Natural killer cell (primary cell): ENCODE measurements around the gene HOXD10. TPM values are rescaled to one million over a fixed set of nuclear protein-coding genes. Genes with fewer than 3 reads are reported as not detected.

ENCODE experiments used
- ATAC-seq, 3 donors: fragments of 150-1000 bp in 2 of 3; fragments of 200-7000 bp in 1 of 3; cut with Tn5 transposase; 1 replicate in 1 of 3; 2 replicates in 2 of 3; pipeline ENCODE4 v1.10.0; 2021; ENCODE audit warnings: mild to moderate bottlenecking in 2 of 3, moderate library complexity in 2 of 3
- DNase-seq, 2 donors: peaks; one replicate each; pipeline versions ENCODE4 v3.0.0 to v3.0.0-alpha.2; 2013 to 2021; ENCODE audit warnings: mixed read lengths in 1 of 2
- H3K27ac ChIP-seq: one replicate; pipeline ENCODE4 v1.5.1; 2013; ENCODE audit warnings: mild to moderate bottlenecking, low read length
- H3K27me3 ChIP-seq: one replicate; pipeline ENCODE4 v1.6.1; 2013; ENCODE audit warnings: low read length; ENCODE audit not compliant: control insufficient read depth, insufficient read depth
- H3K36me3 ChIP-seq: one replicate; pipeline ENCODE4 v1.6.1; 2013; ENCODE audit warnings: low read length; ENCODE audit not compliant: control insufficient read depth, insufficient read depth
- H3K4me1 ChIP-seq: one replicate; pipeline ENCODE4 v1.6.1; 2013; ENCODE audit warnings: low read length; ENCODE audit not compliant: control insufficient read depth, insufficient read depth
- H3K4me3 ChIP-seq: one replicate; pipeline ENCODE4 v1.5.1; 2013; ENCODE audit warnings: low read length
- H3K9me3 ChIP-seq: one replicate; pipeline ENCODE4 v1.6.1; 2013; ENCODE audit warnings: low read length; ENCODE audit not compliant: control insufficient read depth, insufficient read depth
- H3K27ac Mint-ChIP-seq, 2 donors: one replicate each; pipeline ENCODE4 v1.8.0; 2022; ENCODE audit warnings: mild to moderate bottlenecking in 2 of 2, mixed read lengths in 2 of 2, moderate library complexity in 1 of 2
- H3K27me3 Mint-ChIP-seq, 2 donors: one replicate each; pipeline ENCODE4 v1.8.0; 2022; ENCODE audit warnings: low read depth in 2 of 2, mixed read lengths in 2 of 2
- H3K36me3 Mint-ChIP-seq: one replicate; pipeline ENCODE4 v1.8.0; 2022; ENCODE audit warnings: mixed read lengths
- H3K4me1 Mint-ChIP-seq, 2 donors: one replicate each; pipeline ENCODE4 v1.8.0; 2022; ENCODE audit warnings: mixed read lengths in 2 of 2
- H3K4me3 Mint-ChIP-seq: one replicate; pipeline ENCODE4 v1.8.0; 2022; ENCODE audit warnings: mild to moderate bottlenecking, moderate library complexity, mixed read lengths
- H3K9me3 Mint-ChIP-seq, 2 donors: one replicate each; pipeline ENCODE4 v1.8.0; 2022; ENCODE audit warnings: mixed read lengths in 2 of 2
- WGBS: methylation state at CpG from one replicate; pipeline ENCODE4 v1.1.7; 2013; ENCODE audit warnings: missing lambda C conversion rate; ENCODE audit not compliant: insufficient coverage; 5-methylcytosine and 5-hydroxymethylcytosine counted together
- intact Hi-C: fragments of 100-400 bp; cut with micrococcal nuclease; formaldehyde crosslinking; loops from one replicate; pipeline ENCODE4 v1.14.2; 2022
- total RNA-seq, 4 donors: library from RNA; stranded (reverse); fragments of 120-200 nt in 1 of 4; gene quantifications; one replicate each; pipeline versions ENCODE4 v1.2.3 to v1.2.4, GENCODE V29; 2013 to 2022
- TF ChIP-seq, protein P1 (sequence below): fragments of 200-600 bp; IDR thresholded peaks from one replicate; pipeline ENCODE4 v1.8.0; 2022; ENCODE audit warnings: antibody characterized with exemption

HOXD10 gene
- total RNA-seq, 3 donors from 2014 or later (not counting 1 experiment from before 2014, with no cell fraction given), result not detected

DNA sequence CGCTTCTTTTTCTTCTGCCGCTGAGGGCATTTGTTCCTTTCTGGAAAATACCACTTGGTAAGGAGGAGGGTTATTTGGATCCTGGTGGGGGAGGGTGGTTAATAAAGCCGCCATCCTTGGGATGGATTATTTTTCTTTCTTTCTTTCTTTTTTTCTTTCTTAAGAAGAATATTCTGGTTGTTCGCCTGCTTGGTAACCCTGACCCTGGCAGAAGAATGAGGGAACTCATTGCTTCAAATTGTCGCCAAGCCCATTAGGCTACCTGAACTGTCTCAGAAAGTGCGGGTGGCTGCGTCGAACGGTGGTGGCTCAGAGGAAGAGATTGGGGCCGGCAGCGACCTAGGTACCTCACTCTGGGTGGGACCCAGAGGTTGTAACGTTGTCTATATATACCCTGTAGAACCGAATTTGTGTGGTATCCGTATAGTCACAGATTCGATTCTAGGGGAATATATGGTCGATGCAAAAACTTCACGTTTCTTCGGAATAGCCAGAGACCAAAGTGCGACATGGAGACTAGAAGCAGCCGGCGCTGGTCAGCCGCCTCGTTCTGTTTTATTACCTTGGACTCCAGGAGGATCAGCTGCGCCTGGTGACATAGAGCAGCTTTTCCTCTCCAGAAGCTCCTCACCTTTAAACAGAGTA is 33.5 kb downstream of the HOXD10 start:
- intact Hi-C loops, result no loop called here
- WGBS, result 28% methylated on average over 23 of the region's 24 CpGs
- H3K9me3 Mint-ChIP-seq, result no peaks in the 10 kb centered on the region

DNA sequence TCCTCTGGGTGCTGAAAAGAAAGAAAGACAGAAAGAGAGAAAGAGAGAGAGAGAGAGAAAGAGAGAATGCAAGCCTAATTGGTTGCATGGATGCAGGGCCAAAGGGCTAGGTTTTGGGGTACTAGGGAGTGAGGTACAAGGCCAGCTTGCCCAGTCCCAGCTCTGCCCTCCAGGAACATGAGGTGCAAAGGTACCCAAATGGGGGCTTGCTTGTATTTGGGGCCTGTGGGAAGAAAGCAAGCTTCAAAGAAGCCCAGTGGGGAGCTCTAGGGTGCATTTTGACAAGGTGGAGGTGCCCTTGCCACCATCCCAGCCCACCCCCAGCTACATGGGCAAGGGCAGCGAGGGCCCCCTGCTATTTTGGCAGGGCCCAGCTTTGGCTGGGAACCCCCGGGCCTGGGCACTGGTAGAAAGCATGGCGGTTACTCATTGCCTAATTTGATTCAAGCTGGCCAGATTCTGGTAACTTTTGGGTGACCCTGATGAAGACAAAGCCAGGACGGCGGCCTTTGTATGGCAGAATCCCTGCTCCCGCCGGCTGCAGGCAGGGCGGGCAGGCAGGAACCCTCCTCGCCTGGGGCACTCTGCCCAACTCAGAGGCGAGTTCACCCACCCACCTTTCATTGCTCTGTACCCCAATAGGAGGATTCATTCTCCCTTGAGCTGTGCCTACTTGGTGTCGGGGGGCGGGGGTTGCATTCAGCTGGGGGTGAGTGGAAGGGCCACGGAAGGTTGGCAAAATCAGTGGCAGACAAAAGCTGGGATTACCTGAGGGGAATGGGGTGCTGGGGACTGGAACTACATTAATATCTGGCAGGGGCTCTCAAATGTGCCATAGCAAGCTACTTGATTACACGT is 34.2 kb downstream of the HOXD10 start:
- Mint-ChIP-seq H3K4me1 (peaks cover 0 to 6% of the 10 kb centered on the region in 2 donors), H3K27me3 (peaks cover 66 to 67% of the 10 kb centered on the region in 2 donors), H3K4me3 (no peak overlapping the region), H3K27ac (no peak overlapping the region), H3K9me3 (no peaks in the 10 kb centered on the region), H3K36me3 (no peaks in the 10 kb centered on the region)
- 40% methylated on average over 14 of the region's 14 CpGs for whole genome bisulfite sequencing
- ATAC-seq, result no peak
- TF ChIP-seq, protein P1, sequence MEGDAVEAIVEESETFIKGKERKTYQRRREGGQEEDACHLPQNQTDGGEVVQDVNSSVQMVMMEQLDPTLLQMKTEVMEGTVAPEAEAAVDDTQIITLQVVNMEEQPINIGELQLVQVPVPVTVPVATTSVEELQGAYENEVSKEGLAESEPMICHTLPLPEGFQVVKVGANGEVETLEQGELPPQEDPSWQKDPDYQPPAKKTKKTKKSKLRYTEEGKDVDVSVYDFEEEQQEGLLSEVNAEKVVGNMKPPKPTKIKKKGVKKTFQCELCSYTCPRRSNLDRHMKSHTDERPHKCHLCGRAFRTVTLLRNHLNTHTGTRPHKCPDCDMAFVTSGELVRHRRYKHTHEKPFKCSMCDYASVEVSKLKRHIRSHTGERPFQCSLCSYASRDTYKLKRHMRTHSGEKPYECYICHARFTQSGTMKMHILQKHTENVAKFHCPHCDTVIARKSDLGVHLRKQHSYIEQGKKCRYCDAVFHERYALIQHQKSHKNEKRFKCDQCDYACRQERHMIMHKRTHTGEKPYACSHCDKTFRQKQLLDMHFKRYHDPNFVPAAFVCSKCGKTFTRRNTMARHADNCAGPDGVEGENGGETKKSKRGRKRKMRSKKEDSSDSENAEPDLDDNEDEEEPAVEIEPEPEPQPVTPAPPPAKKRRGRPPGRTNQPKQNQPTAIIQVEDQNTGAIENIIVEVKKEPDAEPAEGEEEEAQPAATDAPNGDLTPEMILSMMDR, result no peak
- Histone ChIP-seq H3K27me3 (peaks cover 67% of the 10 kb centered on the region), H3K9me3 (no peaks in the 10 kb centered on the region), H3K4me3 (no peak overlapping the region), H3K36me3 (no peaks in the 10 kb centered on the region), H3K4me1 (peaks cover 4% of the 10 kb centered on the region), H3K27ac (no peak overlapping the region)
- DNase-seq, result no peak
- intact Hi-C loops, result no loop called here

More for the DNA sequence above, 33.5 kb downstream of the HOXD10 start:
- H3K27me3 Mint-ChIP-seq, result peaks cover 65% of the 10 kb centered on the region in 2 donors
- no peak for DNase-seq
- no peak overlapping the region for H3K4me3 Mint-ChIP-seq
- no peaks in the 10 kb centered on the region for H3K9me3 ChIP-seq
- TF ChIP-seq, protein P1, result no peak
- no peaks in the 10 kb centered on the region for H3K36me3 Mint-ChIP-seq
- H3K36me3 ChIP-seq, result no peaks in the 10 kb centered on the region
- H3K4me3 ChIP-seq, result no peak overlapping the region
- H3K27ac ChIP-seq, result no peak overlapping the region
- peaks cover 0 to 6% of the 10 kb centered on the region in 2 donors for H3K4me1 Mint-ChIP-seq
- no peak overlapping the region for H3K27ac Mint-ChIP-seq
- peaks cover 4% of the 10 kb centered on the region for H3K4me1 ChIP-seq
- ATAC-seq, result no peak
- peaks cover 65% of the 10 kb centered on the region for H3K27me3 ChIP-seq

DNA sequence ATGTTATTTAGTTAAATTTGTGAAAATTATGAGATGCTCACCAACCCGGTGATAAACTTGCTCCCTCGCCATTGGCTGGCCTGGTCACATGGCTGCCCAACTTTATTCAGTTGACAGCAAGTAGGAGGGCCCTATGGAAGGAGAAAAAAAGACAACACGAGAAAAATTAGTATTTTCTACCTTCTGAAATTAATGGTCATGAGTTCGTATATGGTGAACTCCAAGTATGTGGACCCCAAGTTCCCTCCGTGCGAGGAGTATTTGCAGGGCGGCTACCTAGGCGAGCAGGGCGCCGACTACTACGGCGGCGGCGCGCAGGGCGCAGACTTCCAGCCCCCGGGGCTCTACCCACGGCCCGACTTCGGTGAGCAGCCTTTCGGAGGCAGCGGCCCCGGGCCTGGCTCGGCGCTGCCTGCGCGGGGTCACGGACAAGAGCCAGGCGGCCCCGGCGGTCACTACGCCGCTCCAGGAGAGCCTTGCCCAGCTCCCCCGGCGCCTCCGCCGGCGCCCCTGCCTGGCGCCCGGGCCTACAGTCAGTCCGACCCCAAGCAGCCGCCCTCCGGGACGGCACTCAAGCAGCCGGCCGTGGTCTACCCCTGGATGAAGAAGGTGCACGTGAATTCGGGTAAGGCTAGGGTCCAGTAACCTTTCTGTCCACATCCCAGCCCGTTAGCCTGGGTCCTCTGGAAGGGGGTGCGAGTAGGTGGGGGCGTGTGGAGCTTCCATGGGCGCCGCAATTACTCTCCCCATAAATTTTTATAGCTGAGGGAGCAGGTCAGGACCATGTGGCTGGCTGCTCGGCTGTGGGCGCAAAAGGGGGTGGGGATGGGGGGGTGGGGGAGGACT is 35.1 kb downstream of the HOXD10 start, which contains the start of gene HOXD4:
TSS of gene HOXD4 (plus strand) at position 109 of the 846 bp plus-strand sequence. CDS start at position 193, 84 bp downstream.
- Mint-ChIP-seq H3K27me3 (peaks cover 62 to 69% of the 10 kb centered on the region in 2 donors), H3K9me3 (no peaks in the 10 kb centered on the region), H3K4me1 (peaks cover 0 to 6% of the 10 kb centered on the region in 2 donors), H3K36me3 (no peaks in the 10 kb centered on the region), H3K4me3 (no peak within 1 kb of the TSS), H3K27ac (no peak within 1 kb of the TSS)
- Histone ChIP-seq H3K9me3 (no peaks in the 10 kb centered on the region), H3K27me3 (peaks cover 70% of the 10 kb centered on the region), H3K4me3 (no peak within 1 kb of the TSS), H3K4me1 (peaks cover 4% of the 10 kb centered on the region), H3K27ac (no peak within 1 kb of the TSS), H3K36me3 (no peaks in the 10 kb centered on the region)
- DNase-seq (no peak), ATAC-seq (no peak)
- intact Hi-C loops, result no loop called here
- TF ChIP-seq, protein P1, result no peak
- WGBS, result 7% methylated on average over 50 of the region's 55 CpGs
